ENCODE data around the gene ITLN1. TPM values are rescaled to one million over a fixed set of nuclear protein-coding genes. Genes with fewer than 3 reads are reported as not detected.

Gene ITLN1
- total and polyA plus RNA-seq, 2 experiments from 2014 or later, result 9.0 to 34.9 TPM

DNA sequence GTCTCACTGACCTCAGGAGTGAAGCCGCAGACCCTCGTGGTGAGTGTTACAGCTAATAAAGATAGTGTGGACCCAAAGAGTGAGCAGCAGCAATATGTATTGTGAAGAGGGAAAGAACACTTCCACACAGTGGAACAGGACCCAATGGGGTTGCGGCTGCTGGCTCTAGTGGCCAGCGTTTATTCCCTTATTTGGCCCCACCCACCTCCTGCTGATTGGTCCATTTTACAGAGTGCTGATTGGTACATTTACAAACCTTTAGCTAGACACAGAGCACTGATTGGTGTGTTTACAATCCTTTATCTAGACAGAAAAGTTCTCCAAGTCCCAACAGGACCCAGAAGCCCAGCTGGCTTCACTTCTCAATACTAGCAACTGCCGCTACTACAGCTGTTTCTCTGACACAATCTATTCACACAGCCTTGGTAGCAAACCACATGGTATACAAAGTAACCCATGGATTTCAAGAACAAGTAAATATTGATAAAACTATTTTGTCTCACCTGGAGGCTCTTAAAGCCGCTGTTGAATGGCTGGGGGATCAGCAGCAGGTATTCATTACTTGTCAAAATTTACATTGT lies 25.3 kb upstream of the ITLN1 start:
- H3K4me2 ChIP-seq, result no peak overlapping the region
- H3K79me2 ChIP-seq, result no peaks in the 10 kb centered on the region
- H4K20me1 ChIP-seq (ENCODE audit: insufficient read depth, poor library complexity, severe bottlenecking), result no peaks in the 10 kb centered on the region
- peaks cover 22% of the 10 kb centered on the region for H3K4me1 ChIP-seq (ENCODE audit: insufficient read depth)
- WGBS (ENCODE audit: low lambda C conversion rate, missing lambda C conversion rate), result 78% methylated on average over 6 of the region's 6 CpGs
- no peak overlapping the region for H3K4me3 ChIP-seq
- no peaks in the 10 kb centered on the region for H3K36me3 ChIP-seq (replicated peaks; ENCODE audit: insufficient read depth, low read depth)
- no peak overlapping the region for H3K27ac ChIP-seq
- H3K27me3 ChIP-seq, result no peaks in the 10 kb centered on the region
- TF ChIP-seq, protein P1, sequence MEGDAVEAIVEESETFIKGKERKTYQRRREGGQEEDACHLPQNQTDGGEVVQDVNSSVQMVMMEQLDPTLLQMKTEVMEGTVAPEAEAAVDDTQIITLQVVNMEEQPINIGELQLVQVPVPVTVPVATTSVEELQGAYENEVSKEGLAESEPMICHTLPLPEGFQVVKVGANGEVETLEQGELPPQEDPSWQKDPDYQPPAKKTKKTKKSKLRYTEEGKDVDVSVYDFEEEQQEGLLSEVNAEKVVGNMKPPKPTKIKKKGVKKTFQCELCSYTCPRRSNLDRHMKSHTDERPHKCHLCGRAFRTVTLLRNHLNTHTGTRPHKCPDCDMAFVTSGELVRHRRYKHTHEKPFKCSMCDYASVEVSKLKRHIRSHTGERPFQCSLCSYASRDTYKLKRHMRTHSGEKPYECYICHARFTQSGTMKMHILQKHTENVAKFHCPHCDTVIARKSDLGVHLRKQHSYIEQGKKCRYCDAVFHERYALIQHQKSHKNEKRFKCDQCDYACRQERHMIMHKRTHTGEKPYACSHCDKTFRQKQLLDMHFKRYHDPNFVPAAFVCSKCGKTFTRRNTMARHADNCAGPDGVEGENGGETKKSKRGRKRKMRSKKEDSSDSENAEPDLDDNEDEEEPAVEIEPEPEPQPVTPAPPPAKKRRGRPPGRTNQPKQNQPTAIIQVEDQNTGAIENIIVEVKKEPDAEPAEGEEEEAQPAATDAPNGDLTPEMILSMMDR (IDR thresholded peaks at IDR 0.05; ENCODE audit: poor library complexity), result no peak
- no peak for TF ChIP-seq EZH2phosphoT487 (IDR thresholded peaks at IDR 0.05; ENCODE audit: low read depth, severe bottlenecking, unreplicated experiment)
- TF ChIP-seq EZH2 (IDR thresholded peaks at IDR 0.05; ENCODE audit: borderline replicate concordance), result no peak
- H3K9me3 ChIP-seq (ENCODE audit: low read depth), result no peaks in the 10 kb centered on the region
- H2AFZ ChIP-seq, result no peak overlapping the region
- no peaks in the 10 kb centered on the region for H3K9me2 ChIP-seq (replicated peaks; ENCODE audit: insufficient read depth)
- DNase-seq (ENCODE audit: low spot score), result no peak

GRCh38 chr1:160907976-160908375 lies 23.0 kb upstream of the ITLN1 start:
- H3K36me3 ChIP-seq (replicated peaks; ENCODE audit: insufficient read depth, low read depth), result no peaks in the 10 kb centered on the region
- H3K4me3 ChIP-seq, result no peak overlapping the region
- H3K9me3 ChIP-seq (ENCODE audit: low read depth), result no peaks in the 10 kb centered on the region
- H3K27me3 ChIP-seq, result no peaks in the 10 kb centered on the region
- no peaks in the 10 kb centered on the region for H3K79me2 ChIP-seq
- H4K20me1 ChIP-seq (ENCODE audit: insufficient read depth, poor library complexity, severe bottlenecking), result no peaks in the 10 kb centered on the region
- H3K4me1 ChIP-seq (ENCODE audit: insufficient read depth), result peaks cover 23% of the 10 kb centered on the region
- no peak for TF ChIP-seq EZH2 (IDR thresholded peaks at IDR 0.05; ENCODE audit: borderline replicate concordance)
- TF ChIP-seq, protein P1 (IDR thresholded peaks at IDR 0.05; ENCODE audit: poor library complexity), result no peak
- TF ChIP-seq EZH2phosphoT487 (IDR thresholded peaks at IDR 0.05; ENCODE audit: low read depth, severe bottlenecking, unreplicated experiment), result no peak
- WGBS (ENCODE audit: low lambda C conversion rate, missing lambda C conversion rate), result 71% methylated on average over 7 of the region's 7 CpGs
- H2AFZ ChIP-seq, result no peak overlapping the region
- no peak overlapping the region for H3K4me2 ChIP-seq
- H3K27ac ChIP-seq, result no peak overlapping the region
- no peaks in the 10 kb centered on the region for H3K9me2 ChIP-seq (replicated peaks; ENCODE audit: insufficient read depth)
- DNase-seq (ENCODE audit: low spot score), result no peak

DNA sequence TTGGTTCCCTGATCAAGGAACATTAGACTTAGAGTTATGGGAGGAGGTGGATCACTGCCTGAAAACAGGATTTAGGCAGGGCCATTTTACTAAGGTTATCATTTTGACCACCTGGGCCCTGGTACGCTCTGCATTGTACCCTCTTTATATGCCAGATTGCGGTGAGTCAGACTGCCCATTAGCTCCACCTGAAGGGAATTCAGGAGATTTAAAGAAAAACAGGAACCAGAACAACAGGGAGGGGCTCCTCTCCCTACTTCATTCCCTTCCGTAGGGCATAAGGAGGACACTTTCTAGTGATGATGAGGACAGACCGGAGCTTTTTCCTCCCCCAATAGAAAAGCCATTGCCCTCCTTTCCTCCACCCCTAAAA lies 20.6 kb upstream of the ITLN1 start:
- no peaks in the 10 kb centered on the region for H3K79me2 ChIP-seq
- no peak overlapping the region for H3K4me2 ChIP-seq
- H3K9me3 ChIP-seq (ENCODE audit: low read depth), result no peaks in the 10 kb centered on the region
- no peaks in the 10 kb centered on the region for H4K20me1 ChIP-seq (ENCODE audit: insufficient read depth, poor library complexity, severe bottlenecking)
- no peaks in the 10 kb centered on the region for H3K9me2 ChIP-seq (replicated peaks; ENCODE audit: insufficient read depth)
- H3K36me3 ChIP-seq (replicated peaks; ENCODE audit: insufficient read depth, low read depth), result no peaks in the 10 kb centered on the region
- DNase-seq (ENCODE audit: low spot score), result no peak
- TF ChIP-seq EZH2phosphoT487 (IDR thresholded peaks at IDR 0.05; ENCODE audit: low read depth, severe bottlenecking, unreplicated experiment), result no peak
- TF ChIP-seq, protein P1 (IDR thresholded peaks at IDR 0.05; ENCODE audit: poor library complexity), result no peak
- TF ChIP-seq EZH2 (IDR thresholded peaks at IDR 0.05; ENCODE audit: borderline replicate concordance), result no peak
- no peaks in the 10 kb centered on the region for H3K27me3 ChIP-seq
- peak overlapping the region; percentile 32 for H3K27ac ChIP-seq
- WGBS (ENCODE audit: low lambda C conversion rate, missing lambda C conversion rate), result 89% methylated on average over 4 of the region's 4 CpGs
- peaks cover 10% of the 10 kb centered on the region for H3K4me1 ChIP-seq (ENCODE audit: insufficient read depth)
- no peak overlapping the region for H2AFZ ChIP-seq
- H3K4me3 ChIP-seq, result no peak overlapping the region

All from hepatocyte (in vitro differentiated cells).